RKO (cell line): Measurements from ENCODE around the gene SREK1.
A peak's percentile ranks its signal among the peaks of the same experiment; 100 is the strongest.
"Not testable (repeated sequence)": the region's sequence is repeated elsewhere in the genome, so short reads cannot be mapped to it uniquely, and the experiment has no call there.

Experiments
- DNase-seq: peaks from one replicate; pipeline ENCODE4 v3.0.0-alpha.2; 2016; ENCODE audit warnings: low spot score

Gene SREK1

GRCh38 chr5:66144074-66144833, at the start of gene SREK1:
TSS of gene SREK1 (plus strand) at chr5:66144300. CDS start at chr5:66144377, 77 bp downstream.
- DNase-seq: peak; percentile 92

- DNase-seq: no peak
These were observed 43.2 kb upstream of the SREK1 start for GRCh38 chr5:66100851-66101250.

- peak; percentile 84 for DNase-seq
These were observed 30.9 kb upstream of the SREK1 start for GRCh38 chr5:66113160-66113559.

- no peak for DNase-seq
These were observed 25.8 kb upstream of the SREK1 start for GRCh38 chr5:66118304-66118703.

- peak; percentile 60 for DNase-seq
These were observed 21.6 kb upstream of the SREK1 start for GRCh38 chr5:66122379-66123034.

GRCh38 chr5:66129144-66129543, 15.0 kb upstream of the SREK1 start:
- no peak for DNase-seq

- DNase-seq: no peak
These were observed 13.6 kb upstream of the SREK1 start for GRCh38 chr5:66130493-66130892.

- no peak for DNase-seq
These were observed 9.7 kb upstream of the SREK1 start for GRCh38 chr5:66134407-66134861.

GRCh38 chr5:66136053-66136452, 8.0 kb upstream of the SREK1 start:
- no peak for DNase-seq

GRCh38 chr5:66136944-66137343, 7.2 kb upstream of the SREK1 start:
- DNase-seq: not testable (repeated sequence)

GRCh38 chr5:66138637-66139317, 5.3 kb upstream of the SREK1 start:
- peak; percentile 27 for DNase-seq

- no peak for DNase-seq
These were observed 4.8 kb upstream of the SREK1 start for GRCh38 chr5:66139318-66139712.

- DNase-seq: no peak
These were observed 1.7 kb upstream of the SREK1 start for GRCh38 chr5:66142417-66142816.

- no peak for DNase-seq
These were observed 527 bp upstream of the SREK1 start for GRCh38 chr5:66143473-66144073.

GRCh38 chr5:66144834-66145390, 812 bp downstream of the SREK1 start:
- peak; percentile 77 for DNase-seq

GRCh38 chr5:66145737-66146136, 1.6 kb downstream of the SREK1 start:
- peak; percentile 28 for DNase-seq

GRCh38 chr5:66149950-66150349, 5.8 kb downstream of the SREK1 start:
- DNase-seq: no peak

GRCh38 chr5:66151030-66151429, 6.9 kb downstream of the SREK1 start:
- peak; percentile 21 for DNase-seq

- DNase-seq: no peak
These were observed 7.4 kb downstream of the SREK1 start for GRCh38 chr5:66151491-66151890.

- DNase-seq: no peak
These were observed 12.9 kb downstream of the SREK1 start for GRCh38 chr5:66157046-66157445.

- DNase-seq: no peak
These were observed 17.3 kb downstream of the SREK1 start for GRCh38 chr5:66161356-66161755.
